Heart left ventricle (tissue), 16 donors: ENCODE results near the gene DKK2. TPM values are rescaled to one million over a fixed set of nuclear protein-coding genes. Genes with fewer than 3 reads are reported as not detected.

Experiments used
- ATAC-seq, 4 donors: fragments of 200-7000 bp; cut with Tn5 transposase; one replicate each; pipeline ENCODE4 v1.9.1; 2020 to 2022; ENCODE audit warnings: moderate library complexity in 4 of 4, mild to moderate bottlenecking in 3 of 4, moderate number of reproducible peaks in 1 of 4
- DNase-seq, 5 donors: peaks; one replicate each; pipeline ENCODE4 v3.0.0-alpha.2; 2020
- H3K27ac ChIP-seq, 12 donors: fragments of 200-600 bp; sonication (generic) in 4 of 12; one replicate each; pipeline versions ENCODE4 v1.5.0 to v1.8.0; 2016 to 2022; ENCODE audit warnings: mild to moderate bottlenecking in 2 of 12
- H3K27me3 ChIP-seq, 9 donors: fragments of 200-600 bp; sonication (generic) in 2 of 9; one replicate each; pipeline versions ENCODE4 v1.5.1 to v1.8.0; 2016 to 2022; ENCODE audit warnings: mild to moderate bottlenecking in 3 of 9
- H3K36me3 ChIP-seq, 9 donors: fragments of 200-600 bp; sonication (generic) in 2 of 9; one replicate each; pipeline versions ENCODE4 v1.5.0 to v1.8.0; 2018 to 2022; ENCODE audit warnings: mild to moderate bottlenecking in 2 of 9
- H3K4me1 ChIP-seq, 12 donors: fragments of 200-600 bp; sonication (generic) in 4 of 12; one replicate each; pipeline versions ENCODE4 v1.5.0 to v1.8.0; 2016 to 2022; ENCODE audit warnings: mild to moderate bottlenecking in 3 of 12
- H3K4me3 ChIP-seq, 12 donors: fragments of 200-600 bp; sonication (generic) in 4 of 12; one replicate each; pipeline versions ENCODE4 v1.5.0 to v1.8.0; 2017 to 2022; ENCODE audit warnings: mild to moderate bottlenecking in 9 of 12, moderate library complexity in 4 of 12
- H3K9me3 ChIP-seq, 12 donors: fragments of 200-600 bp; sonication (generic) in 4 of 12; one replicate each; pipeline versions ENCODE4 v1.5.0 to v1.8.0; 2016 to 2022; ENCODE audit warnings: mild to moderate bottlenecking in 1 of 12
- CTCF ChIP-seq, 12 donors: fragments of 200-600 bp; sonication (generic) in 4 of 12; IDR thresholded peaks; one replicate each; pipeline versions ENCODE4 v1.5.0 to v1.8.0; 2018 to 2022; ENCODE audit warnings: antibody characterized with exemption in 12 of 12, mild to moderate bottlenecking in 5 of 12
- POLR2A ChIP-seq, 2 donors: fragments of 450-650 bp; IDR thresholded peaks; one replicate each; pipeline ENCODE4 v1.6.1; 2017; ENCODE audit warnings: antibody characterized with exemption in 2 of 2, mild to moderate bottlenecking in 2 of 2, moderate library complexity in 2 of 2
- WGBS, 4 donors: extraction: QIAGEN DNeasy Blood & Tissue Kit in 2 of 4; methylation state at CpG; one replicate each; pipeline versions ENCODE4 v1.1.5 to v1.1.7; 2013 to 2018; 5-methylcytosine and 5-hydroxymethylcytosine counted together
- intact Hi-C, 10 donors: fragments of 100-400 bp; cut with DNase I; formaldehyde crosslinking; loops; one replicate each; pipeline versions ENCODE4 v1.11.1 to v1.14.2; 2022
- long read RNA-seq, 3 donors: library from polyadenylated mRNA; unstranded; transcript quantifications; one replicate each; pipeline ENCODE4 v2.0.0, GENCODE V29; 2020 to 2021
- polyA plus RNA-seq, 2 donors: library from polyadenylated mRNA; stranded (reverse); fragments of 200-250 nt; gene quantifications; one replicate each; pipeline ENCODE4 v1.2.3, GENCODE V29; 2013
- total RNA-seq, 9 donors: library from RNA; depleted of rRNA in 2 of 9; stranded (reverse); fragments of >200 nt in 2 of 9; fragmentation: NEBNext Ultra II Directional in 3 of 9; extraction: Animal tissue kit (Norgen Biotek cat#: 25700) in 3 of 9; gene quantifications; one replicate each; pipeline versions ENCODE4 v1.1.0 to v1.2.4, GENCODE V29; 2016 to 2023
- donor health status: ischemic (EF 13 %, LVEDD 7.1; RV severe dilation, severe dysfunction).
- donor health status: healthy with polysubstance abuse.
- donor health status: DM: no; HTN: yes; CAD: no.
- donor health status: DM: no; HTN: no; CAD: no.
- donor health status: ischemic (EF 25% LVEDD 6.9; RV normal size, moderate dysfunction).
- donor health status: ischemic (EF 25% LVEDD 5.7; RV mildly dilated, moderate dysfunction).
- donor health status: healthy.
- donor health status: DM: yes; HTN: yes; CAD: no.
- donor health status: ischemic (EF 35%, LVEDD 5.7; RV mildly dilated, moderate dysfunction).
- donor health status: nonischemic (EF 11% LVEDD 7.7; RV severe dilation, severe dysfunction).
- donor health status: DM: yes; HTN: yes; CAD: no.
- donor health status: PGD.
- donor health status: ischemic (EF 29% LVEDD 5.4; RV normal size, mild dysfunction).
- donor health status: nonischemic (EF 23%, LVEDD 6.1; RV moderate dilation, normal function).

Gene DKK2
- total RNA-seq (1 to 10 TPM in 4 of 9 donors, under 1 TPM in 4, not detected in 1; 0.40 to 2.5 (median 1.4) TPM), polyA plus RNA-seq (under 1 TPM; 0.42 to 0.43 TPM)
- long read RNA-seq, donor 1, partial matches to known transcripts, result 0 of 1 reads
- long read RNA-seq, donor 1, other reads (novel, unspliced or antisense), result 0 of 1 reads
- long read RNA-seq, donor 2, partial matches to known transcripts, result 1 of 5 reads
- long read RNA-seq, donor 2, other reads (novel, unspliced or antisense), result 1 of 5 reads
- long read RNA-seq, donor 3, result 0 reads

- peak in 2 of 4 donors; percentile 12 to 38 for ATAC-seq
Measured at GRCh38 chr4:107035819-107036583, at the start of gene DKK2. Gene DKK2, minus strand, starts transcription at chr4:107036313. Its CDS starts 722 bp downstream, at chr4:107035591.

GRCh38 chr4:107077192-107077591 lies 41.1 kb upstream of the DKK2 start:
- H3K36me3 ChIP-seq, result no peaks in the 10 kb centered on the region
- no peak overlapping the region for H3K27ac ChIP-seq
- H3K9me3 ChIP-seq, result peaks cover 0 to 10% (median 0%) of the 10 kb centered on the region in 12 donors
- no peak for TF ChIP-seq POLR2A (IDR thresholded peaks at IDR 0.05)
- TF ChIP-seq CTCF (IDR thresholded peaks at IDR 0.05), result no peak
- ATAC-seq (no peak), DNase-seq (no peak)
- H3K4me1 ChIP-seq, result no peaks in the 10 kb centered on the region
- no peak overlapping the region for H3K4me3 ChIP-seq
- 76 to 83% (median 80%) methylated on average over 4 of the region's 4 CpGs for WGBS, 4 donors
- H3K27me3 ChIP-seq, result no peaks in the 10 kb centered on the region
- intact Hi-C loops, result no loop called here

More at GRCh38 chr4:107035819-107036583, at the start of gene DKK2:
- H3K27ac ChIP-seq, result no peak within 1 kb of the TSS
- no peaks in the 10 kb centered on the region for H3K9me3 ChIP-seq
- TF ChIP-seq CTCF (IDR thresholded peaks at IDR 0.05) (no peak), POLR2A (IDR thresholded peaks at IDR 0.05) (no peak)
- no peaks in the 10 kb centered on the region for H3K36me3 ChIP-seq
- 0 to 1% (median 1%) methylated on average over 40 of the region's 40 CpGs for WGBS, 4 donors
- intact Hi-C loops, result loop anchor here in 3 of 10 donors (5.0 to 10.0 kb wide), 4 partner anchors 146 to 696 kb away; no protein-coding TSS in a partner anchor
- peaks cover 0 to 35% (median 16%) of the 10 kb centered on the region in 12 donors for H3K4me1 ChIP-seq
- peak within 1 kb of the TSS; percentile 17 to 55 (median 42) for H3K4me3 ChIP-seq
- H3K27me3 ChIP-seq, result peaks cover 16 to 89% (median 46%) of the 10 kb centered on the region in 9 donors
- peak in 3 of 5 donors; percentile 8 to 52 (median 21) for DNase-seq

- WGBS, 4 donors, result 87 to 92% (median 90%) methylated on average over 15 to 32 of the region's 32 CpGs
- H3K36me3 ChIP-seq, result no peaks in the 10 kb centered on the region
- no peak for TF ChIP-seq POLR2A (IDR thresholded peaks at IDR 0.05)
- no peak for TF ChIP-seq CTCF (IDR thresholded peaks at IDR 0.05)
- DNase-seq (no peak), ATAC-seq (no peak)
- no peak overlapping the region for H3K4me3 ChIP-seq
- no peaks in the 10 kb centered on the region for H3K4me1 ChIP-seq
- H3K9me3 ChIP-seq, result peaks cover 0 to 4% (median 0%) of the 10 kb centered on the region in 12 donors
- H3K27me3 ChIP-seq, result no peaks in the 10 kb centered on the region
- H3K27ac ChIP-seq, result no peak overlapping the region
- intact Hi-C loops, result no loop called here
Measured at GRCh38 chr4:107072836-107073736, 37.0 kb upstream of the DKK2 start.
